DOHH2 (cell line): ENCODE results near the gene FILIP1L.

Experiments used
- H3F3A ChIP-seq: fragments of 200-600 bp; sonication (generic), shearing (Covaris generic); 2 replicates; pipeline ENCODE4 v1.6.0; 2016; ENCODE audit warnings: antibody characterized with exemption, mild to moderate bottlenecking; ENCODE audit not compliant: control insufficient read depth, insufficient read depth
- H3K27ac ChIP-seq: fragments of 200-600 bp; sonication (generic); 2 replicates; pipeline ENCODE4 v1.5.1; 2014; ENCODE audit warnings: low read depth, mild to moderate bottlenecking, low read length, moderate library complexity
- H3K27me3 ChIP-seq: fragments of 200-600 bp; sonication (generic); 2 replicates; pipeline ENCODE4 v1.6.1; 2014; ENCODE audit warnings: mild to moderate bottlenecking, low read length, mixed read lengths; ENCODE audit not compliant: control insufficient read depth
- H3K36me3 ChIP-seq: fragments of 200-600 bp; sonication (generic); 2 replicates; pipeline ENCODE4 v1.6.1; 2014; ENCODE audit warnings: mild to moderate bottlenecking, low read length, moderate library complexity, mixed read lengths; ENCODE audit not compliant: control insufficient read depth
- H3K4me1 ChIP-seq: fragments of 200-600 bp; sonication (generic); 2 replicates; pipeline ENCODE4 v1.6.1; 2014; ENCODE audit warnings: mild to moderate bottlenecking, low read length, mixed read lengths; ENCODE audit not compliant: control insufficient read depth
- H3K4me2 ChIP-seq: fragments of 200-600 bp; sonication (generic); 2 replicates; pipeline ENCODE4 v1.6.0; 2014; ENCODE audit warnings: mild to moderate bottlenecking, low read length, moderate library complexity
- H3K4me3 ChIP-seq: fragments of 200-600 bp; sonication (generic); 2 replicates; pipeline ENCODE4 v1.5.1; 2014; ENCODE audit warnings: mild to moderate bottlenecking, low read length, mixed read lengths
- H3K79me2 ChIP-seq: fragments of 200-600 bp; sonication (generic); 2 replicates; pipeline ENCODE4 v1.6.1; 2014; ENCODE audit warnings: mild to moderate bottlenecking, low read length, mixed read lengths; ENCODE audit not compliant: control insufficient read depth
- H3K9me2 ChIP-seq: fragments of 200-600 bp; sonication (generic); replicated peaks from 2 replicates; pipeline ENCODE4 v1.6.1; 2014; ENCODE audit warnings: mild to moderate bottlenecking, low read length, mixed read lengths; ENCODE audit not compliant: control insufficient read depth
- H3K9me3 ChIP-seq: fragments of 200-600 bp; sonication (generic); 2 replicates; pipeline ENCODE4 v1.6.1; 2014; ENCODE audit warnings: antibody characterized with exemption, low read length, mixed read lengths; ENCODE audit not compliant: control insufficient read depth, insufficient read depth
- H4K20me1 ChIP-seq: fragments of 200-600 bp; sonication (generic); 2 replicates; pipeline ENCODE4 v1.6.0; 2014; ENCODE audit warnings: low read depth, mild to moderate bottlenecking, antibody characterized with exemption, low read length, moderate library complexity; ENCODE audit not compliant: control insufficient read depth, insufficient read depth
- CTCF ChIP-seq: fragments of 200-600 bp; sonication (generic); IDR thresholded peaks from one replicate; pipeline ENCODE4 v1.5.1; 2014; ENCODE audit warnings: antibody characterized with exemption, mild to moderate bottlenecking, low read depth, low read length; ENCODE audit not compliant: poor library complexity, severe bottlenecking
- EZH2phosphoT487 ChIP-seq: fragments of 200-600 bp; sonication (generic); IDR thresholded peaks from 2 replicates; pipeline ENCODE4 v1.6.1; 2017; ENCODE audit warnings: borderline replicate concordance, mild to moderate bottlenecking, antibody characterized with exemption, low read length, moderate library complexity, mixed read lengths

The FILIP1L gene

DNA sequence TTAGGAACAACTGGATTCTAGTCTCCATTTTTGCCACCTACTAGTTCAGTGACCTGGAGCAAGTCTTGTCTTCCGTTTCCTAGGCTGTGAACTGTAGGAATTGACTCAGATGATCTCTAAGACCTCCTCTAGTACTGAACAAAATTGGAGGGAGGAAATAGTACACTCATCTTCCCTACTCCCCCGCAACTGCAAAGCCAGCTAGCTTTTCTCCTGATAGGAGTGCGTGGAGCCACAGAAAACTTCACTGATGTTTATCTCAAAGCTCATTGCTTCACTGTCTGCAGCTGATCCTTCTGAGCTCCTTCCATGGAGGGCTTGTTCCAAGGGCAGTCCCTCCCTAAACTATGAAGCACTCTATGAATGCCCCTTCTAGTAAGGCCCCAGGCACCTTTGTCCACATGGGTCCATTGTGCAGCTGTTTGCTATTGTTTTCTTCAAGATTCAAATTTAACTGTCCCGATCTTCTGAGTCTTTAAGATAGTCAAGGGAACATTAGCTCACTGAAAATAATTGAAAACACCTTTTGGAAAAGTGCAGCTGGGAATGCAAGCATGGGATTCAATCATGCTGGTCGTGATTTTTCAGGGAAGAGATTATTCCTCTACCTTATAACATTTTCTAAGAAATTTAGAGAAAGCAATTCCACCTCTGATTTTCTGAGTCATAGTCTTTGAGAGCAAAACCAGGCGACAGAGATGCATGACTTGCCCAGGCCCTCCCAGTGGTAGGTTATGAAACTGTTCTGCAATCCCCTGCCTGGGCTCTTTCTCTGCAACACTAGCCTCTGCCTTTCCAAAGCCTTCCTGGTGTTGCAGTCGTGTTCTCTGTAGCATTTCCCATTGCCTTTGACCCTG is 24.3 kb downstream of the FILIP1L start:
- H3K27me3 ChIP-seq: no peaks in the 10 kb centered on the region
- no peak overlapping the region for H3K4me2 ChIP-seq
- no peak overlapping the region for H3K4me3 ChIP-seq

DNA sequence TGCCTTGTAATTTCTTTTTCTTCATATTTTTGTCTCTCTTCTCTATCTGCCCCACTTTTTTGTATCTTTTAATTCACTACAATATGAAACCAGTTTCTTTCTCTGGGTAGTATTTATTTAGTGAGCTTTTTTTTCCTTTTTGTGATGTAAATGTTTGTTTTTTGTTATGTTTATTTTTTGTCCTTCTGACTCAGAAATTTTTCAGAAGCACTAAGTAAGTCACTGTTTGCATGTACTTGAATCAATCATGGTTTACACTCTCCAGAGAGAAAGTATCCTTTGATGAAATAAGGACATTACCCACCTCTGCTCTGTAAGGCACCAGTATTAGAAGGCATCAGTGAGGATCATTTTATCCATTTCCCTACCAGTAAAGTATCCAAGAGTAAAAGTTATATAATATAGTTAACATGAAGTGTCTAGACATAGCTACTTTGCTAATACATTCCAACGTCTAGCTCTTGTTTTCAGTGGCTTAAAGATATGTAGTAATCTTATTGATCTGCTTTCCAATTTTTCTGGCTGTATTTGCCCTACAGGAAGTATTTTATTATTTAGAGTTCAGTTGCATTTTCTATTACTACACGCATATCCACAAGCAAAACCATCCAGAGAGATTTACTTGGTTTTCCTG is 25.4 kb downstream of the FILIP1L start:
- Histone ChIP-seq H3F3A (no peaks in the 10 kb centered on the region), H3K27ac (no peak overlapping the region), H3K4me1 (0 out of 2 replicates have a peak, but pooled peaks cover 2% of the 10 kb centered on the region), H3K36me3 (no peaks in the 10 kb centered on the region), H4K20me1 (no peaks in the 10 kb centered on the region), H3K4me2 (no peak overlapping the region), H3K79me2 (no peaks in the 10 kb centered on the region), H3K9me3 (no peaks in the 10 kb centered on the region), H3K4me3 (no peak overlapping the region), H3K27me3 (no peaks in the 10 kb centered on the region), H3K9me2 (no peaks in the 10 kb centered on the region)
- no peak for TF ChIP-seq CTCF

More for the DNA sequence above, 24.3 kb downstream of the FILIP1L start:
- Histone ChIP-seq H3K27ac (no peak overlapping the region), H3K36me3 (no peaks in the 10 kb centered on the region), H3K4me1 (no peaks in the 10 kb centered on the region), H3K79me2 (no peaks in the 10 kb centered on the region), H3K9me3 (no peaks in the 10 kb centered on the region), H3F3A (no peaks in the 10 kb centered on the region), H4K20me1 (no peaks in the 10 kb centered on the region), H3K9me2 (no peaks in the 10 kb centered on the region)
- TF ChIP-seq EZH2phosphoT487: no peak
- TF ChIP-seq CTCF: peak; percentile 27

GRCh38 chr3:100087198-100087597 is 27.1 kb downstream of the FILIP1L start:
- Histone ChIP-seq H4K20me1 (no peaks in the 10 kb centered on the region), H3K9me2 (no peaks in the 10 kb centered on the region), H3F3A (no peaks in the 10 kb centered on the region), H3K4me3 (no peak overlapping the region), H3K36me3 (no peaks in the 10 kb centered on the region), H3K79me2 (no peaks in the 10 kb centered on the region), H3K27me3 (no peaks in the 10 kb centered on the region), H3K4me2 (no peak overlapping the region), H3K4me1 (0 out of 2 replicates have a peak, but pooled peaks cover 2% of the 10 kb centered on the region), H3K9me3 (no peaks in the 10 kb centered on the region), H3K27ac (no peak overlapping the region)
- no peak for TF ChIP-seq CTCF
- TF ChIP-seq EZH2phosphoT487: no peak
